Adipocyte (in vitro differentiated cells): ENCODE results near the gene PINK1.

Experiments
- DNase-seq: peaks from one replicate; pipeline ENCODE4 v3.0.0-alpha.2; 2015; ENCODE audit warnings: low read depth
- H3K27me3 ChIP-seq: replicated peaks from 2 replicates; pipeline ENCODE4 v1.7.0; 2013; ENCODE audit warnings: mild to moderate bottlenecking, low read length, moderate library complexity; ENCODE audit not compliant: control insufficient read depth, insufficient read depth
- H3K36me3 ChIP-seq: 2 replicates; pipeline ENCODE4 v1.7.0; 2013; ENCODE audit warnings: low read length, mild to moderate bottlenecking, moderate library complexity; ENCODE audit not compliant: control insufficient read depth, insufficient read depth, severe bottlenecking
- H3K4me1 ChIP-seq: 2 replicates; pipeline ENCODE4 v1.7.0; 2013; ENCODE audit warnings: mild to moderate bottlenecking, low read length, moderate library complexity; ENCODE audit not compliant: control insufficient read depth, insufficient read depth
- H3K4me3 ChIP-seq: 2 replicates; pipeline ENCODE4 v1.7.0; 2013; ENCODE audit warnings: mild to moderate bottlenecking, low read length, moderate library complexity
- H3K9ac ChIP-seq: 2 replicates; pipeline ENCODE4 v1.7.0; 2013; ENCODE audit warnings: mild to moderate bottlenecking, low read length, moderate library complexity
- H3K9me3 ChIP-seq: 2 replicates; pipeline ENCODE4 v1.7.0; 2013; ENCODE audit warnings: mild to moderate bottlenecking, low read length, moderate library complexity; ENCODE audit not compliant: control insufficient read depth

The PINK1 gene

GRCh38 chr1:20698195-20698910 lies 65.1 kb downstream of the PINK1 start:
- Histone ChIP-seq H3K9me3 (no peaks in the 10 kb centered on the region), H3K36me3 (no peaks in the 10 kb centered on the region), H3K4me1 (peaks cover 14% of the 10 kb centered on the region), H3K27me3 (peaks cover 9% of the 10 kb centered on the region), H3K9ac (no peak overlapping the region), H3K4me3 (no peak overlapping the region)
- DNase-seq = peak; percentile 37

- H3K9me3 ChIP-seq = no peaks in the 10 kb centered on the region
- H3K27me3 ChIP-seq = peaks cover 5% of the 10 kb centered on the region
- H3K4me1 ChIP-seq = peaks cover 14% of the 10 kb centered on the region
- DNase-seq = no peak
- H3K36me3 ChIP-seq = no peaks in the 10 kb centered on the region
- no peak overlapping the region for H3K9ac ChIP-seq
- H3K4me3 ChIP-seq = no peak overlapping the region
Measured at GRCh38 chr1:20699558-20699957, 66.3 kb downstream of the PINK1 start.

- Histone ChIP-seq H3K9ac (no peak overlapping the region), H3K36me3 (no peaks in the 10 kb centered on the region), H3K4me3 (no peak overlapping the region), H3K27me3 (peaks cover 2% of the 10 kb centered on the region), H3K9me3 (no peaks in the 10 kb centered on the region), H3K4me1 (peaks cover 14% of the 10 kb centered on the region)
- DNase-seq = no peak
Measured at GRCh38 chr1:20700636-20701215, 67.5 kb downstream of the PINK1 start.
